Bronchial epithelial cell (primary cell): ENCODE data around the gene OLFML2B. TPM values are rescaled to one million over a fixed set of nuclear protein-coding genes. Genes with fewer than 3 reads are reported as not detected.

Source experiments
- DNase-seq: peaks from one replicate; pipeline ENCODE4 v3.0.0-alpha.2; 2010; ENCODE audit warnings: low read depth
- FAIRE-seq: peaks from 2 replicates; lab custom pipeline; 2011; peaks lifted over from hg19 to GRCh38; lab: Jason Lieb, UNC
- H3K27me3 ChIP-seq: 2 replicates; pipeline ENCODE4 v1.5.1; 2011; ENCODE audit warnings: low read length; ENCODE audit not compliant: control insufficient read depth, insufficient read depth
- H3K36me3 ChIP-seq: 2 replicates; pipeline ENCODE4 v1.5.1; 2011; ENCODE audit warnings: low read length; ENCODE audit not compliant: control insufficient read depth, insufficient read depth
- H3K4me3 ChIP-seq: 2 replicates; pipeline ENCODE4 v1.5.1; 2011; ENCODE audit warnings: mild to moderate bottlenecking, low read depth, low read length, control low read depth
- CTCF ChIP-seq: IDR thresholded peaks from 2 replicates; pipeline ENCODE4 v1.5.1; 2011; ENCODE audit warnings: mild to moderate bottlenecking, moderate library complexity, low read length, control low read depth, inconsistent platforms; ENCODE audit not compliant: insufficient read depth, severe bottlenecking
- total RNA-seq: library from RNA; depleted of rRNA; stranded (reverse); fragments of >200 nt; gene quantifications from 2 replicates; pipeline ENCODE4 v1.2.1, GENCODE V29; 2014

The OLFML2B gene
- total RNA-seq, 1 donor from 2014 or later, result not detected

GRCh38 chr1:161981126-161981525 is 42.5 kb downstream of the OLFML2B start:
- FAIRE-seq, result no peak
- Histone ChIP-seq H3K36me3 (no peaks in the 10 kb centered on the region), H3K27me3 (peaks cover 5% of the 10 kb centered on the region), H3K4me3 (no peak overlapping the region)
- no peak for TF ChIP-seq CTCF
- DNase-seq, result no peak

DNA sequence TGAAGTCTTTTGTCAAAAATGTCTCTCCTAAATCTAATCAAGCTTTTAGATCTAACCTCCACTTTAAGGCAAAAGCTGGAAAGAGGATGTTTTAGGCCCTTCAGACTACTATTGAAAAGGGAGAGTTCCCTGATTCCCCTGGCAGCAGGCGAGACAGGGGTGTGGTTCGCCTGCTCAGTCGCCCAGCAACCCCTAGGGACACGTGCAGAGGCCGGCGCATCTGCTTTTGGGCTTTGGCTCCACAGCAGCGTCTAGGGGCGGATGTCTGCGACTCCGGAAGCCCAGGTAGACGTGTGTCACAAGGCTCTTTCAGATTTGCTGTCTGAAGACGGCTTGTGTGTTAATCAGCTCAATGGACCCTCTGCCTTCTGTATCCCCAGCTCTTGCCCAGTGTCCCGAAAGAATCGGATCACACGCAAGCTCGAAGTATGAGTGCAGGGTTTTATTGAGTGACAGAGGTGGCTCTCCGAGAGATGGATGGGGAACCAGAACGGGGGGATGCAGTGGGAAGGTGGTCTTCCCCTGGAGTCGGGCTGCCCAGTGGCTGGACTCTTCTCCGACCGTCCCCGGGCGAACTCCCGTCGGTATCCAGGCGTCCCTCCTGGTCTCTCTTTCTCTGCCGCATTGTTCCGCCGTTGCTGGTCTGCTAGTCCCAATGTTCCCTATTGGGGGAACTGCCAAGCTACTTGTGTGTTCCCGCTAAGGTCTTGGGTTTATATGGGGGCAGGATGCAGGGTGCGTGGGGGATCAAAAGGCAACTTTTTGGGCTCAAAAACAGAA is 45.5 kb downstream of the OLFML2B start:
- no peak for TF ChIP-seq CTCF
- Histone ChIP-seq H3K4me3 (no peak overlapping the region), H3K36me3 (no peaks in the 10 kb centered on the region), H3K27me3 (peaks cover 5% of the 10 kb centered on the region)
- no peak for FAIRE-seq
- DNase-seq, result no peak

GRCh38 chr1:161973924-161974845 is 49.5 kb downstream of the OLFML2B start:
- no peaks in the 10 kb centered on the region for H3K27me3 ChIP-seq
- H3K4me3 ChIP-seq, result no peak overlapping the region
- no peak for TF ChIP-seq CTCF
- no peak for FAIRE-seq
- no peaks in the 10 kb centered on the region for H3K36me3 ChIP-seq
- DNase-seq, result no peak

DNA sequence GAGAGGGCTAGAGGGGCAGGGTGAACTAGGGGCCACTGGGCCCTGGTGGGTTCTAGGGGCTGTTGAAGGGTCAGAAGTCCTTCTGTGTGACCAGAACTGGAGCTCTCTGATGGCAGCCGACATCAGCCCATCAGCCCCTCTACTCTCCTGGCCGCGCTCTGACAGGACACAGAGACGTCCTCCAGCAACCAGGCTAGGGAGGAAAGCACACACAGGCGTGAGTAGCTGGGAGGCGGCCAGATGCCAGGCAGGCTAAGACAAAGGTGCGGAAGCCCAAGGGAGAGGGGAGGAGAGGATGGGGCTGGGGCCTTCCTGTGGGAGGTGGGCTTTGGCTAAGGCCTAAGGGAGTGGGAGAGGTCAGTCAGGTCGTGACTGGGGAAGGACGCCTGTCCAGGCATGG is 50.8 kb downstream of the OLFML2B start:
- TF ChIP-seq CTCF, result no peak
- FAIRE-seq, result no peak
- no peaks in the 10 kb centered on the region for H3K27me3 ChIP-seq
- DNase-seq, result no peak
- H3K36me3 ChIP-seq, result no peaks in the 10 kb centered on the region
- no peak overlapping the region for H3K4me3 ChIP-seq

DNA sequence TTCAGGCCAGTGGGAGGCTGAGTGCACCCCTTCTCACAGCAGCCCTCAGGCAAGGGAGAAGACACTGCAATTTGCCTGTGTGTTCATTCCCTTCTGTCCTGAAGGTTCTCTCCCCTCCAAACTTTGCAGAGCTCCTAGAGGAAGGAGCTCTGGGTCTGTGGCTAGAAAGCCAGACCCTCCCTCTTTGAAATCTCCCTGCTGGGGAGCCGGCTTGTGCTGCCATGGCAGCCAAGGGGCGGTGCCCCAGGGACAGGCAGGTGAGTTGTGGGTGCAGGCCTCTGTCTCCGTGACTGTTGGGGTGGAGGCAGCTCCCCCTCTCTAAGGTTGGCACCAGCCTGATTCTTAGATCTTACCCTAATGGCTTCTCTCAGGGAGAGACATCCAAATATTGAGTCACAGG is 53.0 kb downstream of the OLFML2B start:
- DNase-seq (no peak), FAIRE-seq (no peak)
- Histone ChIP-seq H3K36me3 (no peaks in the 10 kb centered on the region), H3K4me3 (no peak overlapping the region), H3K27me3 (no peaks in the 10 kb centered on the region)
- TF ChIP-seq CTCF, result no peak
